SH-SY5Y (cell line): ENCODE measurements around the gene QRICH2.

Experiments
- GATA2 ChIP-seq: IDR thresholded peaks from 2 replicates; pipeline ENCODE4 v1.6.1; 2011; ENCODE audit warnings: mild to moderate bottlenecking, low read depth, low read length
- GATA3 ChIP-seq: IDR thresholded peaks from 2 replicates; pipeline ENCODE4 v1.6.1; 2011; ENCODE audit warnings: low read depth, mild to moderate bottlenecking, low read length, moderate library complexity

Gene QRICH2

GRCh38 chr17:76276461-76277299, 31.4 kb downstream of the QRICH2 start:
- TF ChIP-seq GATA2, result no peak
- no peak for TF ChIP-seq GATA3

DNA sequence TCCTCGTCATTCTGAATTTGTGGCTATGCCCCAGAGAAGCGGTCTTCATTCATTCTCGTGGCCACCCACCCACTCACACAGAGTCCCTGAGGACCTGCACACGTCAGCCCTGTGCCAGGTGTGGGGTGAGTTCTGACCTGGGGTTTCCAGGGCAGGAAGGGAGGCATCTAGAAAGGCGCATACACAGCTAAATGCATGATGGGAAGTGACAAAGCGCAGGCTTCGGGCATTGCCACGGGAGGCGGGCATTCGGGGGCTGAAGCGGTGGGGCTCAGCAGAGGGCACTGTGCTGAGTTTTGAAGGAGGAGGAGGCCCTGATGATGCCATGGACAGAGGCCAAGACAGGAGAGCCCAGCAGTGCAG, 32.0 kb downstream of the QRICH2 start:
- TF ChIP-seq GATA3 (no peak), GATA2 (no peak)

GRCh38 chr17:76275382-76276068, 32.6 kb downstream of the QRICH2 start:
- TF ChIP-seq GATA3, result no peak
- TF ChIP-seq GATA2, result no peak

- TF ChIP-seq GATA3 (no peak), GATA2 (no peak)
These were observed 33.7 kb downstream of the QRICH2 start for GRCh38 chr17:76274112-76274956.

GRCh38 chr17:76273445-76274111, 34.5 kb downstream of the QRICH2 start:
- TF ChIP-seq GATA2, result no peak
- no peak for TF ChIP-seq GATA3

DNA sequence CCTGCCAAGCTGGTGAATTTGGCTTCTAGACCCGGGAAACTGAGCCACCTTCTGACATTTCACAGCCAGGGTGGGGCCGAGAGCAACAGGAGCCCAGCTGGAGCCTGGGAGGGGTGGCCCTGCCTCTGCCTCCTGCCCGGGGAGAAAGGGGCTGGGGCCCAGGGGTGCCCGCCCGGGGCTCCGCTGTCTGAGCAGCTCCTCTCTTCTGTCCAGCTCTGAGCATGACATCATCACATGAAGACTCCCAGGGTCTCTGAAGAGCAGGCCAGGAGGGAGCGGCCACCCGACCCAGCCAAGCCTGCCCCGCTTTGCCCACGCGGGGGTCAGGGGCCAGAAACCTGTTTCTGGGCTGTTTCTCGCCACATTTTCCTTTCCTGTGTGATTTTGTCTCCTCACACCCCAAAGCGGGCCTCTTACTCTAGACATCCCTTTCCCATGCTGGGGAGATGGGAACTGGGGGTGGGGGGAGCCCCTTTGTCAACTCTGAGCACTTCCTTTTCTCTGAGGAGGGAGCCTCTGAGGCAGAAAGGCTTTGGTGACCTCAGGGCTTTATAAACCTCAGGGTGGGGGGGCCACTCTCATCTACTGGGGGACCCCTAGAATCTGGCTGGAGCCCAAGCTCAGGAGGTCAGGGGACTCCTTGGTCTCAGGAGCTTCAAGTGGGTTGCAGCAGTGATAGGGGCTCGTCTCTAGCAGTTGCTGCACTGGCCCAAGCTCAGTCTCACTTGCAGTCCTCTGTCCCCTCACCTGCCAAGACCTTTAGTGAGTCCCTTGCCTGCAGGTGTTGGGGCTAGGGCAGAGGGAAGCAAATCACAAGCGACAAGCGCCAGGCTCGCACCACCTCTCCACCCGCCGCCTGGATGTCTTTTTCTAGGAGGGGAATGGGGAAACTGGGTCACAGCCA, 35.3 kb downstream of the QRICH2 start:
- TF ChIP-seq GATA2 (no peak), GATA3 (no peak)

DNA sequence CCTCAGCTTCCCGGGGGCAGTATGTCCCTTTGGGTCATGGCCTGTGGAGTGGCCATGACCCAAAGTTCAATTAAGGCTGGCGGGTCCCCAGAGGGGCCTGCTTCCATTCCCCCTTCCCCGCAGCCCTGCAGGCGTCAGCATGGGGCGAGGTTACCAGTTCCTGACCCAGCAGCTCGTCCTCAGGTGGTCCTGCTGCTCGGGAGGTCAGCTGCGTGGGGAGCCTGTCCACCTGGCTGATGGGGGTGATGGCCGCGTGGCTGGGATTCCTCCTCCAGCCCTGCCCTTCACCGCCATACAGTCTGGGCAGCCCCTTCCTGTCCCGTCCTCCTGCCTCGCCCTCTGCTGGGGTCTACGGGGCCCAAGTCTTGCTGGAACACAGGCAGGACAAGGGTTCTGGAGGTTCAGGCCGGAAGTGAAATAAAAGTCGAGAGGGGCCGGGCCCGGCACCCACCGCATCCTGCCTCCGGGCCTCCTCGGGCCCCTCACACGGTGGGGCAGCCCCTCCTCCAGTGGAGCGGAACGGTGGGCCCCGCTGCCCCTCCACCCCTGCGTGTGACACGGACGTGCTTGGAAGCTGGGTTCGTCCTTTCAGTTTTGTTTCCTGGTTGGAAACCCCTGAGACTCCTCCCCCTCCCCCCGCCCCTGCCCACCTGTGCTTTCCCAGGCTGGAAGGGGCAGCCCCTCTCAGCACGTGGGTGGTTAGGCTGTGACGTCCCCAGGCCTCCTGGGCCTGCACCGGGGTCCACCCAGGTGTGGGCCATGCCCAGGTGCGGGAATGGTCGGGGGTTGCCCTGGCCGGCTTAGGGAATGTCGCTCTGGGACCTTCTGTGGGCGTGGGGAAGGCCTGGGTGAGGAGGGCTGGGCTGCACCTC, 36.2 kb downstream of the QRICH2 start:
- TF ChIP-seq GATA2 (no peak), GATA3 (no peak)

- TF ChIP-seq GATA2 (no peak), GATA3 (no peak)
These were observed 37.1 kb downstream of the QRICH2 start for GRCh38 chr17:76270770-76271668.

DNA sequence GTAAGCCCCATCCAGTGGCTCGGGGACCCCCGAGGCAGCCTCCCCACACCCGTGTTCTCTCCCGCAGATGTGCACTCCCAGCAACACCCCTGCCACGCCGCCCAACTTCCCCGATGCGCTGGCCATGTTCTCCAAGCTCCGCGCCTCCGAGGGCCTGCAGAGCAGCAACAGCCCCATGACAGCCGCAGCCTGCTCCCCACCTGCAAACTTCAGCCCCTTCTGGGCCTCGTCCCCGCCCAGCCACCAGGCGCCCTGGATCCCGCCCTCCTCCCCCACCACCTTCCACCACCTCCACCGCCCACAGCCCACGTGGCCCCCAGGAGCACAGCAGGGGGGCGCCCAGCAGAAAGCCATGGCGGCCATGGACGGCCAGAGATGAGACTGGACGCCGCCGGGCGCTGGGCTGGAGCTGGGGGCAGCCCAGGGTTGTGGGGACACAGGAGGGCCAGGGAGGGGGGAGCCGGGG, 37.9 kb downstream of the QRICH2 start:
- TF ChIP-seq GATA3, result no peak
- TF ChIP-seq GATA2, result no peak

- TF ChIP-seq GATA3 (no peak), GATA2 (no peak)
These were observed 38.8 kb downstream of the QRICH2 start for GRCh38 chr17:76268991-76269981.
